ENCODE data around the gene PROKR2. TPM values are rescaled to one million over a fixed set of nuclear protein-coding genes. Genes with fewer than 3 reads are reported as not detected.

The PROKR2 gene
- total and polyA plus RNA-seq, 9 donors = 0.23 to 0.34 TPM; not detected in 7

GRCh38 chr20:5349448-5349847 lies 32.7 kb upstream of the PROKR2 start:
- Histone ChIP-seq H3K9me3 (replicated peaks; ENCODE audit: control insufficient read depth, low read depth, low read length) (no peaks in the 10 kb centered on the region), H3K4me1 (ENCODE audit: control insufficient read depth, insufficient read depth, low read length) (no peaks in the 10 kb centered on the region), H3K36me3 (ENCODE audit: control insufficient read depth, insufficient read depth, low read length) (no peaks in the 10 kb centered on the region), H3K4me3 (ENCODE audit: low read length) (no peak overlapping the region), H3K27ac (ENCODE audit: low read length) (no peak overlapping the region), H3K27me3 (ENCODE audit: control insufficient read depth, insufficient read depth, low read length) (no peaks in the 10 kb centered on the region)
- WGBS (ENCODE audit: insufficient coverage) = 100% methylated on average over 3 of the region's 4 CpGs
- DNase-seq = no peak

- Histone ChIP-seq H3K9me3 (replicated peaks; ENCODE audit: control insufficient read depth, low read depth, low read length) (no peaks in the 10 kb centered on the region), H3K4me3 (ENCODE audit: low read length) (no peak overlapping the region), H3K27me3 (ENCODE audit: control insufficient read depth, insufficient read depth, low read length) (no peaks in the 10 kb centered on the region), H3K27ac (ENCODE audit: low read length) (no peak overlapping the region), H3K4me1 (ENCODE audit: control insufficient read depth, insufficient read depth, low read length) (no peaks in the 10 kb centered on the region), H3K36me3 (ENCODE audit: control insufficient read depth, insufficient read depth, low read length) (no peaks in the 10 kb centered on the region)
- DNase-seq = no peak
- no CpG with 5 or more reads among the region's 4 CpGs for WGBS (ENCODE audit: insufficient coverage)
These were observed 25.3 kb upstream of the PROKR2 start for GRCh38 chr20:5342021-5342420.

- WGBS (ENCODE audit: insufficient coverage) = 93% methylated on average over 2 of the region's 3 CpGs
- H3K4me1 ChIP-seq (ENCODE audit: control insufficient read depth, insufficient read depth, low read length) = peaks cover 6% of the 10 kb centered on the region
- H3K36me3 ChIP-seq (ENCODE audit: control insufficient read depth, insufficient read depth, low read length) = no peaks in the 10 kb centered on the region
- H3K27ac ChIP-seq (ENCODE audit: low read length) = no peak overlapping the region
- H3K9me3 ChIP-seq (replicated peaks; ENCODE audit: control insufficient read depth, low read depth, low read length) = no peaks in the 10 kb centered on the region
- peaks cover 2% of the 10 kb centered on the region for H3K27me3 ChIP-seq (ENCODE audit: control insufficient read depth, insufficient read depth, low read length)
- H3K4me3 ChIP-seq (ENCODE audit: low read length) = no peak overlapping the region
- no peak for DNase-seq
These were observed 14.6 kb upstream of the PROKR2 start for GRCh38 chr20:5331340-5331739.

GRCh38 chr20:5328268-5328667 lies 11.5 kb upstream of the PROKR2 start:
- H3K27me3 ChIP-seq (ENCODE audit: control insufficient read depth, insufficient read depth, low read length) = no peaks in the 10 kb centered on the region
- H3K36me3 ChIP-seq (ENCODE audit: control insufficient read depth, insufficient read depth, low read length) = no peaks in the 10 kb centered on the region
- peaks cover 6% of the 10 kb centered on the region for H3K4me1 ChIP-seq (ENCODE audit: control insufficient read depth, insufficient read depth, low read length)
- DNase-seq = peak; percentile 89
- H3K4me3 ChIP-seq (ENCODE audit: low read length) = no peak overlapping the region
- no CpG with 5 or more reads among the region's 3 CpGs for WGBS (ENCODE audit: insufficient coverage)
- peak overlapping the region; percentile 72 for H3K27ac ChIP-seq (ENCODE audit: low read length)
- H3K9me3 ChIP-seq (replicated peaks; ENCODE audit: control insufficient read depth, low read depth, low read length) = no peaks in the 10 kb centered on the region

- 0% methylated on average over 1 of the region's 3 CpGs for WGBS (ENCODE audit: insufficient coverage)
These were observed 10.6 kb upstream of the PROKR2 start for GRCh38 chr20:5327356-5327755.

GRCh38 chr20:5315807-5316187 lies 957 bp downstream of the PROKR2 start:
- no peak overlapping the region for H3K4me3 ChIP-seq (ENCODE audit: low read length)
- peaks cover 56% of the 10 kb centered on the region for H3K27me3 ChIP-seq (ENCODE audit: control insufficient read depth, insufficient read depth, low read length)
- H3K4me1 ChIP-seq (ENCODE audit: control insufficient read depth, insufficient read depth, low read length) = no peaks in the 10 kb centered on the region
- no peaks in the 10 kb centered on the region for H3K36me3 ChIP-seq (ENCODE audit: control insufficient read depth, insufficient read depth, low read length)
- no peak for DNase-seq
- WGBS (ENCODE audit: insufficient coverage) = 0% methylated on average over 15 of the region's 28 CpGs
- no peak overlapping the region for H3K27ac ChIP-seq (ENCODE audit: low read length)
- no peaks in the 10 kb centered on the region for H3K9me3 ChIP-seq (replicated peaks; ENCODE audit: control insufficient read depth, low read depth, low read length)

More at GRCh38 chr20:5327356-5327755, 10.6 kb upstream of the PROKR2 start:
- Histone ChIP-seq H3K9me3 (replicated peaks; ENCODE audit: control insufficient read depth, low read depth, low read length) (no peaks in the 10 kb centered on the region), H3K36me3 (ENCODE audit: control insufficient read depth, insufficient read depth, low read length) (no peaks in the 10 kb centered on the region), H3K27ac (ENCODE audit: low read length) (peak overlapping the region; percentile 6), H3K27me3 (ENCODE audit: control insufficient read depth, insufficient read depth, low read length) (no peaks in the 10 kb centered on the region), H3K4me3 (ENCODE audit: low read length) (no peak overlapping the region), H3K4me1 (ENCODE audit: control insufficient read depth, insufficient read depth, low read length) (peaks cover 6% of the 10 kb centered on the region)
- peak; percentile 71 for DNase-seq

GRCh38 chr20:5313916-5314315 lies 2.8 kb downstream of the PROKR2 start:
- no peak for DNase-seq
- H3K9me3 ChIP-seq (replicated peaks; ENCODE audit: control insufficient read depth, low read depth, low read length) = peaks cover 2% of the 10 kb centered on the region
- H3K36me3 ChIP-seq (ENCODE audit: control insufficient read depth, insufficient read depth, low read length) = no peaks in the 10 kb centered on the region
- no peaks in the 10 kb centered on the region for H3K4me1 ChIP-seq (ENCODE audit: control insufficient read depth, insufficient read depth, low read length)
- 94% methylated on average over 17 of the region's 17 CpGs for WGBS (ENCODE audit: insufficient coverage)
- H3K4me3 ChIP-seq (ENCODE audit: low read length) = no peak overlapping the region
- H3K27me3 ChIP-seq (ENCODE audit: control insufficient read depth, insufficient read depth, low read length) = peaks cover 55% of the 10 kb centered on the region
- H3K27ac ChIP-seq (ENCODE audit: low read length) = no peak overlapping the region

GRCh38 chr20:5312518-5312917 lies 4.2 kb downstream of the PROKR2 start:
- WGBS (ENCODE audit: insufficient coverage) = no CpG with 5 or more reads among the region's 5 CpGs
- no peaks in the 10 kb centered on the region for H3K36me3 ChIP-seq (ENCODE audit: control insufficient read depth, insufficient read depth, low read length)
- peaks cover 41% of the 10 kb centered on the region for H3K27me3 ChIP-seq (ENCODE audit: control insufficient read depth, insufficient read depth, low read length)

GRCh38 chr20:5309971-5310370 lies 6.8 kb downstream of the PROKR2 start:
- Histone ChIP-seq H3K27ac (ENCODE audit: low read length) (no peak overlapping the region), H3K36me3 (ENCODE audit: control insufficient read depth, insufficient read depth, low read length) (no peaks in the 10 kb centered on the region), H3K4me1 (ENCODE audit: control insufficient read depth, insufficient read depth, low read length) (no peaks in the 10 kb centered on the region), H3K27me3 (ENCODE audit: control insufficient read depth, insufficient read depth, low read length) (peaks cover 16% of the 10 kb centered on the region), H3K9me3 (replicated peaks; ENCODE audit: control insufficient read depth, low read depth, low read length) (peaks cover 7% of the 10 kb centered on the region), H3K4me3 (ENCODE audit: low read length) (no peak overlapping the region)
- DNase-seq = no peak
- 80% methylated on average over 1 of the region's 1 CpG for WGBS (ENCODE audit: insufficient coverage)

More at GRCh38 chr20:5312518-5312917, 4.2 kb downstream of the PROKR2 start:
- no peak for DNase-seq
- Histone ChIP-seq H3K9me3 (replicated peaks; ENCODE audit: control insufficient read depth, low read depth, low read length) (peaks cover 7% of the 10 kb centered on the region), H3K27ac (ENCODE audit: low read length) (no peak overlapping the region), H3K4me1 (ENCODE audit: control insufficient read depth, insufficient read depth, low read length) (no peaks in the 10 kb centered on the region), H3K4me3 (ENCODE audit: low read length) (no peak overlapping the region)

GRCh38 chr20:5298811-5299210 lies 17.9 kb downstream of the PROKR2 start:
- Histone ChIP-seq H3K27ac (ENCODE audit: low read length) (no peak overlapping the region), H3K4me3 (ENCODE audit: low read length) (no peak overlapping the region), H3K9me3 (replicated peaks; ENCODE audit: control insufficient read depth, low read depth, low read length) (no peaks in the 10 kb centered on the region), H3K27me3 (ENCODE audit: control insufficient read depth, insufficient read depth, low read length) (peaks cover 5% of the 10 kb centered on the region), H3K36me3 (ENCODE audit: control insufficient read depth, insufficient read depth, low read length) (no peaks in the 10 kb centered on the region), H3K4me1 (ENCODE audit: control insufficient read depth, insufficient read depth, low read length) (no peaks in the 10 kb centered on the region)
- no CpG with 5 or more reads among the region's 5 CpGs for WGBS (ENCODE audit: insufficient coverage)
- DNase-seq = no peak
